ENCODE measurements around the gene MRPS9.

- TF ChIP-seq POLR2A (IDR thresholded peaks at IDR 0.05; ENCODE audit: low read depth, low read length) (no peak), TAF1 (IDR thresholded peaks at IDR 0.05; ENCODE audit: borderline replicate concordance, low read depth, low read length) (no peak)
Observed at GRCh38 chr2:105072039-105072438, 34.2 kb downstream of the MRPS9 start.
